ENCODE data around the gene LSM14B. TPM values are rescaled to one million over a fixed set of nuclear protein-coding genes. Genes with fewer than 3 reads are reported as not detected.
A peak's percentile ranks its signal among the peaks of the same experiment; 100 is the strongest.

Gene LSM14B
- total and polyA plus RNA-seq, 3 experiments from 2014 or later, result 1.1 to 36.4 (median 35.8) TPM

DNA sequence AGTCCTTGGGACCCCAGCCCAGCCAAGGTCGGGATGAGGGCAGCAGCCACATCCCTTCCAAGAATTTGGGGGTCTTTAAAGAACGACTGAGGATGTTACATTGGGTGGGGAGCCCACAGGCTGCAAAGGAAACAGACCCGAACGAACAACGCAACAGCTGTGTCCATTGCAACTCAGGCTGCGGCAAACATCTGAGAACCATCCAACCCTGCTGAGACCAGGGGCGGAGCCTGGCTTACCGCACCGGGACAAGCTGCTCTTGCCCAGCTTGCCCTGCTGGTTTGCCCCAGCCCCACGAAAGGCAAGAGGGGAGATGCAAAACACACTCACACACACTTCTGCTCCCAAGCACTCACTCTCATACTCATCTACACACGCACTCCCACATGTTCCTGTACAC lies 35.0 kb upstream of the LSM14B start:
- POLR2A ChIA-PET, result no interaction called here

DNA sequence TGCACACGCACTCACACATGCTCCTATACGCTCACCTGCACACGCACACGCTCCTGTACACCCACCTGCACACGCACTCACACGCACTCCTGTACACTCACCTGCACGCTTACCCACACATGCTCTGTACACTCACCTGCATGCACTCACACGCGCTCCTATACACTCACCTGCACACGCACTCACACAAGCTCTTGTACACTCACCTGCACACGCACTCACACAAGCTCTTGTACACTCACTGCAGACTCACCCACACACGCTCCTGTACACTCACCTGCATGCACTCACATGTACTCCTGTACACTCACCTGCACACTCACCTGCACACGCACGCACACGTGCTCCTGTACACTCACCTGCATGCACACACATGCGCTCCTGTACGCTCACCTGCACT lies 34.6 kb upstream of the LSM14B start:
- no peak overlapping the region for H3K27ac ChIP-seq (ENCODE audit: low read depth, low read length)
- ChIA-PET POLR2A (no interaction called here), CTCF (no interaction called here)
- Mint-ChIP-seq H3K27me3 (peaks cover 2 to 17% of the 10 kb centered on the region in 2 donors), H3K27ac (no peak overlapping the region), H3K4me1 (no peaks in the 10 kb centered on the region), H3K9me3 (peaks cover 0 to 5% (median 2%) of the 10 kb centered on the region in 5 donors), H3K36me3 (peaks cover 0 to 6% (median 5%) of the 10 kb centered on the region in 3 donors), H3K4me3 (no peak overlapping the region)
- H3K27me3 ChIP-seq (ENCODE audit: insufficient read depth, low read length, poor library complexity, severe bottlenecking), result peaks cover 3% of the 10 kb centered on the region
- no peaks in the 10 kb centered on the region for H3K36me3 ChIP-seq (ENCODE audit: insufficient read depth, low read length)
- no peak overlapping the region for H3K4me3 ChIP-seq (ENCODE audit: low read length)
- no peak for DNase-seq
- H3K9me3 ChIP-seq (ENCODE audit: low read length), result no peaks in the 10 kb centered on the region
- H3K4me1 ChIP-seq (ENCODE audit: insufficient read depth, low read length), result no peaks in the 10 kb centered on the region

More for the DNA sequence above, 35.0 kb upstream of the LSM14B start:
- H3K4me3 Mint-ChIP-seq, result no peak overlapping the region
- Histone ChIP-seq H3K27me3 (ENCODE audit: insufficient read depth, low read length, poor library complexity, severe bottlenecking) (peaks cover 3% of the 10 kb centered on the region), H3K9me3 (ENCODE audit: low read length) (no peaks in the 10 kb centered on the region), H3K36me3 (ENCODE audit: insufficient read depth, low read length) (no peaks in the 10 kb centered on the region), H3K27ac (ENCODE audit: low read depth, low read length) (no peak overlapping the region), H3K4me3 (ENCODE audit: low read length) (no peak overlapping the region), H3K4me1 (ENCODE audit: insufficient read depth, low read length) (no peaks in the 10 kb centered on the region)
- no peak overlapping the region for H3K27ac Mint-ChIP-seq
- H3K9me3 Mint-ChIP-seq, result peaks cover 0 to 3% (median 2%) of the 10 kb centered on the region in 5 donors
- H3K4me1 Mint-ChIP-seq, result no peaks in the 10 kb centered on the region
- H3K36me3 Mint-ChIP-seq, result peaks cover 0 to 6% (median 5%) of the 10 kb centered on the region in 3 donors
- peaks cover 2 to 16% of the 10 kb centered on the region in 2 donors for H3K27me3 Mint-ChIP-seq
- no peak for DNase-seq
- CTCF ChIA-PET, result no interaction called here

GRCh38 chr20:62088258-62089127 lies 33.8 kb upstream of the LSM14B start:
- Mint-ChIP-seq H3K27ac (no peak overlapping the region), H3K36me3 (peaks cover 0 to 6% (median 5%) of the 10 kb centered on the region in 3 donors), H3K4me3 (no peak overlapping the region), H3K27me3 (peaks cover 6 to 24% of the 10 kb centered on the region in 2 donors), H3K4me1 (no peaks in the 10 kb centered on the region), H3K9me3 (peaks cover 0 to 6% (median 2%) of the 10 kb centered on the region in 5 donors)
- no peaks in the 10 kb centered on the region for H3K36me3 ChIP-seq (ENCODE audit: insufficient read depth, low read length)
- H3K27ac ChIP-seq (ENCODE audit: low read depth, low read length), result no peak overlapping the region
- ChIA-PET POLR2A (interaction anchor here (0.6 kb wide), 1 partner anchor 18 kb away, joined by 3 read pairs; no protein-coding TSS in a partner anchor), CTCF (interaction anchor here (1.7 kb wide), 1 partner anchor 29 kb away, joined by 4 read pairs; no protein-coding TSS in a partner anchor)
- no peaks in the 10 kb centered on the region for H3K9me3 ChIP-seq (ENCODE audit: low read length)
- H3K4me1 ChIP-seq (ENCODE audit: insufficient read depth, low read length), result no peaks in the 10 kb centered on the region
- no peak for DNase-seq
- H3K4me3 ChIP-seq (ENCODE audit: low read length), result no peak overlapping the region
- H3K27me3 ChIP-seq (ENCODE audit: insufficient read depth, low read length, poor library complexity, severe bottlenecking), result peaks cover 3% of the 10 kb centered on the region

- CTCF ChIA-PET, result interaction anchor here (1.7 kb wide), 1 partner anchor 28 kb away, joined by 4 read pairs; no protein-coding TSS in a partner anchor
- H3K9me3 ChIP-seq (ENCODE audit: low read length), result no peaks in the 10 kb centered on the region
- Mint-ChIP-seq H3K27me3 (peaks cover 6 to 29% of the 10 kb centered on the region in 2 donors), H3K9me3 (peaks cover 0 to 6% (median 2%) of the 10 kb centered on the region in 5 donors), H3K36me3 (peaks cover 0 to 6% (median 5%) of the 10 kb centered on the region in 3 donors), H3K4me1 (no peaks in the 10 kb centered on the region), H3K4me3 (no peak overlapping the region), H3K27ac (peak overlapping the region in 1 of 8 donors; percentile 23)
- POLR2A ChIA-PET, result interaction anchor here (0.6 kb wide), 1 partner anchor 17 kb away, joined by 3 read pairs; no protein-coding TSS in a partner anchor
- DNase-seq, result no peak
- H3K4me3 ChIP-seq (ENCODE audit: low read length), result no peak overlapping the region
- no peaks in the 10 kb centered on the region for H3K4me1 ChIP-seq (ENCODE audit: insufficient read depth, low read length)
- no peaks in the 10 kb centered on the region for H3K36me3 ChIP-seq (ENCODE audit: insufficient read depth, low read length)
- H3K27ac ChIP-seq (ENCODE audit: low read depth, low read length), result no peak overlapping the region
- H3K27me3 ChIP-seq (ENCODE audit: insufficient read depth, low read length, poor library complexity, severe bottlenecking), result no peaks in the 10 kb centered on the region
Observed at GRCh38 chr20:62089393-62089792, 32.9 kb upstream of the LSM14B start.

DNA sequence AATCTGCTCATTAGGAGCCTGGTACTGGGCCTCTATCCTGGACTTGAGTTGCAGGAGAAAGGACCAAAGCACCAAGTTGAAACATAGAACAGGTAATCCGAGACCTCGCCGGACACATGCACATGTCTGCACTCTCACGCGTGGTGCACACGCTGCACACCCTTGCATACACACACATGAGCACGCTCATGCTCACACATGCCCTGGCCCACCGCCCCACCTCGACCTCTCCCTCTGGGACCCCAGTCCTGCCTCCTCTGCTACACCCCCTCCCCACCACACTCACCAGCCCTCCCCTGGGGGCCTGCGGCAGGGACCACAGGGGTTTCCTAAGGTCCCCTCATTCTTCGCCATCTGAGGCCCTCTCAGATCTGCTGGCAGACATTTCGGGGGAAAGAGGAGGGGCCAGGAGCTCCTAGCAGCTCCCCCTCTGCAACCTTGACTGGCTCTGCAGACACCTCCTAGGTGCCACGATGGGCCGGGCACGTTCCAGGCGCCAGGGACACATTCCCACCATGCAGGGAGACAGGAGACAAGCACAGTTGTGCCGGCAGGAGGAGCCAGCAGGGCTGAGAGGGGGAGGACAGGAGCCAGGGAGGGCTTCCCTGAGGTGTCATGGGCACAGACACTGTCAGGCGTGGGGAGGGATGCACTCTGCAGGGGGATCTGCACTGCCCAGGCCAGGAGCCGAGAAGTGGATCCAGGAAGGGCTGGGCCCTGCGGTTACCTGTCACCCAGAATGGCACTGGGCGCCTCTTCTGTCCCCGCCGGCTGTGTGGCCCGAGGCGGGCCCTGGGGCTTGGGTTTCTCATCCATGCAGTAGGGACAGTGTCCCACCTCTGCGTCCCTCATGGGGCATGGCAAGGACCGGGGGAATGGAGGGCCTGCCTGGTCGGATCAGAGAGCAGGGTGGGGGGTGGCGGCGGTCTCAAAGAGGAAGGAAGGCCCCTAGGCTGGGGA lies 25.6 kb upstream of the LSM14B start:
- Histone ChIP-seq H3K4me3 (ENCODE audit: low read length) (no peak overlapping the region), H3K27ac (ENCODE audit: low read depth, low read length) (no peak overlapping the region), H3K36me3 (ENCODE audit: insufficient read depth, low read length) (no peaks in the 10 kb centered on the region), H3K4me1 (ENCODE audit: insufficient read depth, low read length) (no peaks in the 10 kb centered on the region), H3K9me3 (ENCODE audit: low read length) (peaks cover 8% of the 10 kb centered on the region), H3K27me3 (ENCODE audit: insufficient read depth, low read length, poor library complexity, severe bottlenecking) (no peaks in the 10 kb centered on the region)
- Mint-ChIP-seq H3K27ac (no peak overlapping the region), H3K4me1 (no peaks in the 10 kb centered on the region), H3K36me3 (peaks cover 0 to 29% (median 4%) of the 10 kb centered on the region in 3 donors), H3K4me3 (no peak overlapping the region), H3K9me3 (peaks cover 5 to 27% (median 20%) of the 10 kb centered on the region in 5 donors), H3K27me3 (peaks cover 23 to 25% of the 10 kb centered on the region in 2 donors)
- ChIA-PET POLR2A (no interaction called here), CTCF (no interaction called here)
- DNase-seq, result no peak

GRCh38 chr20:62097881-62098407 lies 24.3 kb upstream of the LSM14B start:
- Histone ChIP-seq H3K36me3 (ENCODE audit: insufficient read depth, low read length) (no peaks in the 10 kb centered on the region), H3K27ac (ENCODE audit: low read depth, low read length) (no peak overlapping the region), H3K4me3 (ENCODE audit: low read length) (no peak overlapping the region), H3K9me3 (ENCODE audit: low read length) (peaks cover 13% of the 10 kb centered on the region), H3K4me1 (ENCODE audit: insufficient read depth, low read length) (no peaks in the 10 kb centered on the region), H3K27me3 (ENCODE audit: insufficient read depth, low read length, poor library complexity, severe bottlenecking) (no peaks in the 10 kb centered on the region)
- ChIA-PET POLR2A (no interaction called here), CTCF (no interaction called here)
- Mint-ChIP-seq H3K27me3 (peaks cover 21 to 26% of the 10 kb centered on the region in 2 donors), H3K4me1 (no peaks in the 10 kb centered on the region), H3K4me3 (no peak overlapping the region), H3K36me3 (peaks cover 0 to 32% (median 0%) of the 10 kb centered on the region in 3 donors), H3K9me3 (peaks cover 5 to 33% (median 28%) of the 10 kb centered on the region in 5 donors), H3K27ac (peak overlapping the region in 1 of 8 donors; percentile 55)
- no peak for DNase-seq

DNA sequence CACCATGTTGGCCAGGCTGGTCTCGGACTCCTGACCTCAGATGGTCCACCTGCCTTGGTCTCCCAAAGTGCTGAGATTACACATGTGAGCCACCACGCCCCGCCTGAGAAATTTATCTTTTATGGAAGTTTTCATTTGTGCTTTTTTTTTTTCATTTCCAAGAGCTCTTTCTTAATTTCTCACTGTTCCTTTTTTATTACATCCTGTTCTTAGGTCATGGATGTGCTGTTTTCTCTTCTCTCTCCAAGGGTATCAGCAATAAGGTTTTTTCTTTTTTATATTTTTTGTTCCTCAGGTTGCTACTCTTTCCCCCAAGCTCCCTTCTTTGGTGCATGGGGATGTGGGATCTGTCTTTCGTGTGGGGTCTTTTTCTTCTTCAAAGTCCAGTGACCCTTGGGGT lies 21.2 kb upstream of the LSM14B start:
- no peaks in the 10 kb centered on the region for H3K27me3 ChIP-seq (ENCODE audit: insufficient read depth, low read length, poor library complexity, severe bottlenecking)
- Mint-ChIP-seq H3K27ac (peak overlapping the region in 1 of 8 donors; percentile 30), H3K27me3 (peaks cover 14 to 23% of the 10 kb centered on the region in 2 donors), H3K9me3 (peaks cover 6 to 48% (median 46%) of the 10 kb centered on the region in 5 donors), H3K4me3 (peak overlapping the region in 1 of 7 donors; percentile 37), H3K4me1 (no peaks in the 10 kb centered on the region), H3K36me3 (peaks cover 2 to 43% (median 2%) of the 10 kb centered on the region in 3 donors)
- DNase-seq, result no peak
- POLR2A ChIA-PET, result no interaction called here
- H3K4me3 ChIP-seq (ENCODE audit: low read length), result no peak overlapping the region
- CTCF ChIA-PET, result no interaction called here
- no peak overlapping the region for H3K27ac ChIP-seq (ENCODE audit: low read depth, low read length)
- peaks cover 13% of the 10 kb centered on the region for H3K9me3 ChIP-seq (ENCODE audit: low read length)
- no peaks in the 10 kb centered on the region for H3K36me3 ChIP-seq (ENCODE audit: insufficient read depth, low read length)
- H3K4me1 ChIP-seq (ENCODE audit: insufficient read depth, low read length), result no peaks in the 10 kb centered on the region
